GM23248 (cell line): ENCODE results near the gene B2M. TPM values are rescaled to one million over a fixed set of nuclear protein-coding genes. Genes with fewer than 3 reads are reported as not detected.
A peak's percentile ranks its signal among the peaks of the same experiment; 100 is the strongest.
"Not testable (repeated sequence)": the region's sequence is repeated elsewhere in the genome, so short reads cannot be mapped to it uniquely, and the experiment has no call there.

ENCODE experiments used
- DNase-seq: peaks from one replicate; pipeline ENCODE4 v3.0.0-alpha.2; 2015
- H2AFZ ChIP-seq: fragments of 200-600 bp; sonication (generic); 2 replicates; pipeline ENCODE4 v1.6.1; 2016; ENCODE audit warnings: antibody characterized with exemption
- H3F3A ChIP-seq: fragments of 200-600 bp; sonication (generic); 2 replicates; pipeline ENCODE4 v1.6.1; 2016; ENCODE audit warnings: mild to moderate bottlenecking, antibody characterized with exemption, mixed run types; ENCODE audit not compliant: insufficient read depth
- H3K27ac ChIP-seq: fragments of 200-600 bp; sonication (generic); 2 replicates; pipeline ENCODE4 v1.5.1; 2016; ENCODE audit warnings: mild to moderate bottlenecking
- H3K27me3 ChIP-seq: fragments of 200-600 bp; sonication (generic); replicated peaks from 2 replicates; pipeline ENCODE4 v1.6.1; 2016; ENCODE audit warnings: mild to moderate bottlenecking; ENCODE audit not compliant: insufficient read depth
- H3K36me3 ChIP-seq: fragments of 200-600 bp; sonication (generic); 2 replicates; pipeline ENCODE4 v1.6.1; 2016; ENCODE audit warnings: low read depth, mild to moderate bottlenecking
- H3K4me1 ChIP-seq: fragments of 200-600 bp; sonication (generic); 2 replicates; pipeline ENCODE4 v1.6.1; 2016; ENCODE audit warnings: mild to moderate bottlenecking; ENCODE audit not compliant: insufficient read depth
- H3K4me2 ChIP-seq: fragments of 200-600 bp; sonication (generic); one replicate; pipeline ENCODE4 v1.6.1; 2016; ENCODE audit warnings: mild to moderate bottlenecking; ENCODE audit not compliant: unreplicated experiment
- H3K4me3 ChIP-seq: fragments of 200-600 bp; sonication (generic); 2 replicates; pipeline ENCODE4 v1.5.1; 2016; ENCODE audit warnings: mild to moderate bottlenecking
- H3K79me2 ChIP-seq: fragments of 200-600 bp; sonication (generic); 2 replicates; pipeline ENCODE4 v1.6.1; 2016; ENCODE audit warnings: mild to moderate bottlenecking; ENCODE audit not compliant: insufficient read depth
- H3K9ac ChIP-seq: fragments of 200-600 bp; sonication (generic); 2 replicates; pipeline ENCODE4 v1.6.1; 2016; ENCODE audit warnings: mild to moderate bottlenecking
- H3K9me2 ChIP-seq: fragments of 200-600 bp; sonication (generic); 2 replicates; pipeline ENCODE4 v1.6.1; 2016; ENCODE audit warnings: mixed run types, mild to moderate bottlenecking, moderate library complexity; ENCODE audit not compliant: insufficient read depth
- H3K9me3 ChIP-seq: fragments of 200-600 bp; sonication (generic); one replicate; pipeline ENCODE4 v1.6.1; 2017; ENCODE audit warnings: low read depth
- H4K20me1 ChIP-seq: fragments of 200-600 bp; sonication (generic); 2 replicates; pipeline ENCODE4 v1.6.0; 2016; ENCODE audit not compliant: insufficient read depth
- EZH2 ChIP-seq: fragments of 200-600 bp; sonication (generic); IDR thresholded peaks from 2 replicates; pipeline ENCODE4 v1.6.1; 2018; ENCODE audit warnings: antibody characterized with exemption, mild to moderate bottlenecking; ENCODE audit not compliant: insufficient read depth, poor library complexity, severe bottlenecking
- EZH2phosphoT487 ChIP-seq: fragments of 200-600 bp; sonication (generic); IDR thresholded peaks from 2 replicates; pipeline ENCODE4 v1.6.1; 2018; ENCODE audit warnings: antibody characterized with exemption, moderate library complexity, mild to moderate bottlenecking, low read depth; ENCODE audit not compliant: insufficient read depth
- WGBS, 2 experiments: methylation state at CpG; one replicate each; pipeline ENCODE4 v1.1.6; 2015 to 2017; ENCODE audit warnings: low lambda C conversion rate in 2 of 2, low coverage in 1 of 2; ENCODE audit errors: missing lambda C conversion rate in 2 of 2; 5-methylcytosine and 5-hydroxymethylcytosine counted together
- in situ Hi-C: fragments of 300-500 bp; cut with MboI; formaldehyde crosslinking; loops from 2 replicates; pipeline ENCODE4 v1.15.0; 2020
- polyA plus RNA-seq: library from polyadenylated mRNA; unstranded; fragments of >200 nt; fragmentation: Nextera tagmentation; extraction: Ambion mirVana; gene quantifications from 2 replicates; pipeline ENCODE4 v1.2.1, GENCODE V29; 2016
- total RNA-seq: library from RNA; depleted of rRNA; stranded (reverse); fragments of >200 nt; shearing (Covaris generic); gene quantifications from 2 replicates; pipeline ENCODE4 v1.2.3, GENCODE V29; 2014

The B2M gene
- total and polyA plus RNA-seq, 2 experiments from 2014 or later: 2,442 to 3,619 TPM

- H3K27ac ChIP-seq: no peak overlapping the region
Observed at GRCh38 chr15:44682211-44682610, 29.1 kb upstream of the B2M start.

GRCh38 chr15:44682809-44683682, 28.3 kb upstream of the B2M start:
- H3F3A ChIP-seq, H3K9ac ChIP-seq, H3K36me3 ChIP-seq, H3K9me3 ChIP-seq, H3K9me2 ChIP-seq, in situ Hi-C loops, H3K27ac ChIP-seq, H4K20me1 ChIP-seq, H3K4me1 ChIP-seq, H3K79me2 ChIP-seq, H3K27me3 ChIP-seq, H3K4me3 ChIP-seq: not testable (repeated sequence)
- 17 to 18% methylated on average over 8 of the region's 8 CpGs for whole genome bisulfite sequencing, 2 experiments
- peak; percentile 26 for DNase-seq
- H2AFZ ChIP-seq: peak overlapping the region; percentile 63
- H3K4me2 ChIP-seq: peak overlapping the region; percentile 68

More at GRCh38 chr15:44682211-44682610, 29.1 kb upstream of the B2M start:
- no peaks in the 10 kb centered on the region for H3F3A ChIP-seq
- H3K36me3 ChIP-seq: no peaks in the 10 kb centered on the region
- no peaks in the 10 kb centered on the region for H3K79me2 ChIP-seq
- H3K9me2 ChIP-seq: no peaks in the 10 kb centered on the region
- H3K27me3 ChIP-seq: no peaks in the 10 kb centered on the region
- H4K20me1 ChIP-seq: no peaks in the 10 kb centered on the region
- H3K4me2 ChIP-seq: no peak overlapping the region
- TF ChIP-seq EZH2 (no peak), EZH2phosphoT487 (no peak)
- 0 out of 2 replicates have a peak, but pooled peaks cover 5% of the 10 kb centered on the region for H3K4me1 ChIP-seq
- no peak overlapping the region for H3K9ac ChIP-seq
- H2AFZ ChIP-seq: peak overlapping the region; percentile 63; the same call in 1 of the 2 replicates
- 13 to 16% methylated on average over 2 of the region's 2 CpGs for WGBS, 2 experiments
- no peak for DNase-seq
- no peak overlapping the region for H3K4me3 ChIP-seq
- H3K9me3 ChIP-seq: no peaks in the 10 kb centered on the region
- in situ Hi-C loops: no loop called here

GRCh38 chr15:44689318-44689717, 22.0 kb upstream of the B2M start:
- H3K27me3 ChIP-seq, H3K9ac ChIP-seq, H4K20me1 ChIP-seq, H3K27ac ChIP-seq, in situ Hi-C loops, H2AFZ ChIP-seq, H3K9me3 ChIP-seq, DNase-seq, H3K9me2 ChIP-seq, H3F3A ChIP-seq, H3K4me2 ChIP-seq, H3K36me3 ChIP-seq, H3K79me2 ChIP-seq, H3K4me3 ChIP-seq, H3K4me1 ChIP-seq: not testable (repeated sequence)
- 24 to 40% methylated on average over 2 of the region's 2 CpGs for WGBS, 2 experiments

GRCh38 chr15:44690245-44690644, 21.1 kb upstream of the B2M start:
- H3K27me3 ChIP-seq, H3K9me3 ChIP-seq, H3K79me2 ChIP-seq, H3K36me3 ChIP-seq, H4K20me1 ChIP-seq, in situ Hi-C loops, H3F3A ChIP-seq, H3K9ac ChIP-seq, H3K9me2 ChIP-seq, H3K4me1 ChIP-seq, H3K4me3 ChIP-seq, DNase-seq, H2AFZ ChIP-seq, H3K27ac ChIP-seq, H3K4me2 ChIP-seq: not testable (repeated sequence)
- WGBS, 2 experiments: 67% methylated on average over 1 of the region's 1 CpG; no CpG with 5 or more reads in 1 of the 2 experiments

- Histone ChIP-seq H3K9me2 (no peaks in the 10 kb centered on the region), H4K20me1 (no peaks in the 10 kb centered on the region), H3K9ac (no peak overlapping the region), H3K4me3 (no peak overlapping the region), H3K79me2 (no peaks in the 10 kb centered on the region), H3K27me3 (peaks cover 5% of the 10 kb centered on the region; the same call in 1 of the 2 replicates), H3K4me1 (no peaks in the 10 kb centered on the region), H3K9me3 (no peaks in the 10 kb centered on the region), H3F3A (no peaks in the 10 kb centered on the region), H3K27ac (no peak overlapping the region), H3K36me3 (no peaks in the 10 kb centered on the region), H3K4me2 (no peak overlapping the region), H2AFZ (no peak overlapping the region)
- 47 to 63% methylated on average over 1 of the region's 1 CpG for WGBS, 2 experiments
- no peak for DNase-seq
- in situ Hi-C loops: no loop called here
- TF ChIP-seq EZH2phosphoT487 (no peak), EZH2 (no peak)
Observed at GRCh38 chr15:44692659-44693058, 18.7 kb upstream of the B2M start.
